ENCODE measurements around the gene ADCYAP1R1.

The ADCYAP1R1 gene

DNA sequence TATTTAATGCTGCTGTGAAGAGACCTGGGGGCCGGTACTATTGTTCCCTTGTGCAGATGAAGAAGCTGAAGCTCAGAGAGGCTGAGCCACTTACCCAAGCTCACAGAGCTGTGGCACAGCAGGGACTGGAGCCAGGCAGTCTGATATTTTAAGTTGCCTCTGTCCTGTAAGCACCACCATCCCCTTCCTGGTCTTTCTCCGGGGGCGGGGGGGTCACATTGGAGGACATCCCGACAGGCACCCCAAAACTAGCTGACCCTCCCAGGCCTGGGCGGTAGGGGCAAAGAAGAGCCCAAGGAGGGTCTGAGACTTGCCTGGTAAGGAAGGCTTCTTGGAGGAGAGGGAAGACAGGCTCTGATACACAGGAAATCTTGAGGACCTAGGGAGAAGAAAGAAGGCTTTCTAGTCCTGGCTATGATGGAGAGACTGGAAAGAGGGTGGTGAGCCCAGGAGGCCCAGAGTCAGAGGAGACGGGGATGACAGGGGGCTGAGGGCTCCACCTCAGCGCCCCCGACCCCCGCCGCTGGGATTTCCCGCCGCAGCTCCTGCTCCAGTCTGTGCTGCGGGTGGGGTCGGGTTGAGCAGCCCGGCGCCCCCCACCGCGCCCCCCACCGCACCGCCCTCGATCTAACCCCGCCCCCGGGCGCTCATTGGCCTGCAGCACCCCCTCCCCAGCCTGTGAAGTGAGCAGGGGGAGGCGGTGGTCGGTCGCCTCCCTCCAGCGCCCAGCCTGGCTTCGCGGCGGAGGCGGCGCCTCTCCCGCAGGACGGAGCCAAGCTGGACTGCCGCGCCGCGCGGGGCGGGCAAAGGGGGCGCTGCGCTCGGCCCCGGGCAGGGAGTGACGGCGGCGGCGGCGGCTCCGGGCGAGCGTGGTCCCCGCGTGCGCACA lies at the start of gene ADCYAP1R1:
Gene ADCYAP1R1, plus strand, starts transcription at position 711 of the 889 bp plus-strand sequence. CDS start 10,957 bp downstream, outside the sequence.
- no peaks in the 10 kb centered on the region for H3K36me3 Mint-ChIP-seq
- no peak within 1 kb of the TSS for H3K4me3 Mint-ChIP-seq
- peaks cover 64% of the 10 kb centered on the region for H3K27me3 Mint-ChIP-seq
- no peaks in the 10 kb centered on the region for H3K9me3 Mint-ChIP-seq
- ATAC-seq: no peak
- H3K4me1 Mint-ChIP-seq: no peaks in the 10 kb centered on the region
- no peak within 1 kb of the TSS for H3K27ac Mint-ChIP-seq

DNA sequence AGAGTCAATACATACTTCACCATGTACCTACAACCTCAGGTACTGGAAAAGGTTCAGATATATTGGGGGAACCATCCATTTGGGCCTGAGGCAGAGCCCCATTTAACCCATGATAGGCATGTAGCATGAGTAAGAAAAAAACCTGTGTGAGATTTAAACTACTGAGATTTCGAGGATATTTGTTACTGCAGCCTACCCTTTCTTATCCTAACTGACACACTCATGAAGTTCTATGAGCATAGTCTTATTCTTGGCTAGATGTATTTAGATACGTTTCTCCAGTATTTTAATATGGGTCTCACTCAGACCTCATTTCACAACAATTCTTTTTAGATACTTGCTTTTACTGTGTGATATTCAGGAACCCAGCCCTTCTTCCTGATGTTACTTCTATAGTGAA lies 49.0 kb upstream of the ADCYAP1R1 start:
- no peaks in the 10 kb centered on the region for H3K36me3 Mint-ChIP-seq
- H3K4me3 Mint-ChIP-seq: no peak overlapping the region
- H3K9me3 Mint-ChIP-seq: no peaks in the 10 kb centered on the region
- no peaks in the 10 kb centered on the region for H3K4me1 Mint-ChIP-seq
- H3K27ac Mint-ChIP-seq: no peak overlapping the region
- H3K27me3 Mint-ChIP-seq: peaks cover 37% of the 10 kb centered on the region
- ATAC-seq: no peak

DNA sequence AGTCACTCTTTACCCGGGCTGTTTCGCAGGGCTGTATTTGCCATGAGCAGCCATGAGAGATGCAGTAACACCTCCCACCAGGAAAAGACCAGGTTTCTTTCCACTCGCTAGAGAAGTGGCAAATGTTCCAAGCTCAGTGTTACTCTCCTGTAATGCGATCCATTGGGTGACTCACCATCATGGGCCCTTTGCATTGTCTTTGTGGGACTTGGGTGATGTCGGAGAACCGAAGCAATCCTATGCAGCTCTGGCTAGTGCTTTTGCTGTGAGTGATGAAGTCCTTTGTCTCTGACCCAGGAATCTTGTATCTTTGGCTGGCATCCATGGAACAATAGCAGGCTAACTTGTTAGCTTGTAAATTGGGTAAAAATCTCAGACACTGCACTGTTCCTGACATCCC lies 48.4 kb upstream of the ADCYAP1R1 start:
- Mint-ChIP-seq H3K4me3 (no peak overlapping the region), H3K9me3 (no peaks in the 10 kb centered on the region), H3K4me1 (no peaks in the 10 kb centered on the region), H3K27me3 (peaks cover 35% of the 10 kb centered on the region), H3K36me3 (no peaks in the 10 kb centered on the region), H3K27ac (no peak overlapping the region)
- ATAC-seq: no peak

DNA sequence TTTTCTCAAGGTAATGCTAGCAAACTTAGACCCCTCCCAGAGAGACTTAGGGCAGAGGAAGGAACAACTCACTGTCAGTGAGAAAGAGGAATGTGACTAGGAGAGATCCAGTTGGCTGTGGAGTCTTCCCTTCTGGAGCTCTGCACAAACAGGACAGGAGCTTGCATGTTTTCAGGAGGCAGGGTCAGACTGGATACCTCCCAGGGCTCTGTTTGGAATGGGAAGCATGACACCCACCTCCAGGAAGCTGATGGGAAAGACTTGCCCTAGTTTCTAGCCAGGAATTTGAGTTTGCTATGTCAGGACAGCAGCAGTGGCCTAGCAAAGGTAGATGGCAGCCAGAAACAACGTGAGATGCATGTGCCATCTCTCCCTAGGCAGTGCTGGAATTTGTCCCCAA lies 47.7 kb upstream of the ADCYAP1R1 start:
- Mint-ChIP-seq H3K9me3 (no peaks in the 10 kb centered on the region), H3K36me3 (no peaks in the 10 kb centered on the region), H3K27ac (no peak overlapping the region), H3K27me3 (peaks cover 35% of the 10 kb centered on the region), H3K4me3 (no peak overlapping the region), H3K4me1 (no peaks in the 10 kb centered on the region)
- no peak for ATAC-seq

DNA sequence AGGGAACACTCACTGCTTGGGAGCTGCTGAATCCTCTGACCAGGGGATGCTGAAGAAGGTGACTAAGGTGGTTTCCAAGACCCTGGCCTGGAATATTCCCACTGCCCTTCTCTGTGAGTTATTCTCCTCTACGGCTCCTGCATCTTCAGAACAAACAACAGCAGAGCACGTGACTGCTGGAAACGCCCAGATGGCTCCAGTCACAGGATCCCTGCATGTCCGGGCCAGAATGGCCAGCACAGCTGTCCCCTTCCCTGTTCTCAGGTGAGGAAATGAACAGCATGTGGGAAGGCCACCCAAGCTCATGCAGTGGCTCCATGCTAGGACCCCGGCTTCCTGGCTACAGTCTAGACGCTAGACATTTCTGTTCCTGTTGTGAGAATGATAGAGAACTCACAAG lies 45.3 kb upstream of the ADCYAP1R1 start:
- no peak for ATAC-seq
- peaks cover 6% of the 10 kb centered on the region for H3K9me3 Mint-ChIP-seq
- no peaks in the 10 kb centered on the region for H3K36me3 Mint-ChIP-seq
- no peak overlapping the region for H3K4me3 Mint-ChIP-seq
- no peak overlapping the region for H3K27ac Mint-ChIP-seq
- H3K27me3 Mint-ChIP-seq: peaks cover 25% of the 10 kb centered on the region
- H3K4me1 Mint-ChIP-seq: no peaks in the 10 kb centered on the region

DNA sequence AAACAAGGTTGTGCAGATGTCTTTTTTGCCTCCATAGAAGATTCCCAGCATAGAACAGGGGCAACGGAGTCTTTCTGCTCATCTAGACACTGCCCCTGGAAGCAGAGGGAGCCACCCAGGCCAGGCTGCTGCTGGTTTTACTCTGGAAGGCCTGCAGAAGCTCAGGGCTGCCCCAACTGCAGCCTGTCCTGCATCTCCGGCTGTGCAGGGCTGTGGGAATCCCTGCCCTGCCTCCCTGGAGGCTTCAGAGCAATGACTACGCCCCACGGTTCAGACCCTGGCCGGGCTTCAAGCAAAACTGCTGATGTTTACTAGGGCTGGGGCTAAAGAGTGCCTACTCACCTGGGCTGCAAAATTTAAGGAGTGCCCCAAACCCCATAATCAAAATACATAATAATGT lies 44.5 kb upstream of the ADCYAP1R1 start:
- Mint-ChIP-seq H3K36me3 (no peaks in the 10 kb centered on the region), H3K27ac (no peak overlapping the region), H3K4me1 (no peaks in the 10 kb centered on the region), H3K4me3 (no peak overlapping the region), H3K9me3 (peaks cover 6% of the 10 kb centered on the region), H3K27me3 (peaks cover 25% of the 10 kb centered on the region)
- ATAC-seq: peak; percentile 18

DNA sequence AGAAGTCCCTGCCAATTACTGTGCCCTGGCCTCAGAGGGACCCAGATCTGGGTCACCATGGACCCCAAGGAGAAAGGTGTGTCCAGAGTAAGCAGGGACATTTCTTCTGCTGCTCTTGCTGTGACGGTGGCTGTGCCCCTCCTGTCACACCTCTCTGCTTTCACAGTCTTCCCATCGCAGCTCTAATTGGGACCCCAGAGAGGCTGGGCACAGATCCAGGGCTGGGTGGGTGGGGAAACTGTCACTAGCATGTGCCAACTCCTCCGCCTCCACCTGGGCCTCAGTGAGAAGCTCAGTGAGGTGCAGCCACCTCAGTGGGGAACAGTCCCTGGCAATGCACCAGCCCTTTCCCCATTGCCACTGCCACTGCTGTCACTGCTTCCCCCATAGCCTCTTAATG lies 37.3 kb upstream of the ADCYAP1R1 start:
- no peaks in the 10 kb centered on the region for H3K4me1 Mint-ChIP-seq
- H3K27me3 Mint-ChIP-seq: peaks cover 43% of the 10 kb centered on the region
- peaks cover 6% of the 10 kb centered on the region for H3K9me3 Mint-ChIP-seq
- H3K4me3 Mint-ChIP-seq: no peak overlapping the region
- no peaks in the 10 kb centered on the region for H3K36me3 Mint-ChIP-seq
- no peak for ATAC-seq
- no peak overlapping the region for H3K27ac Mint-ChIP-seq

DNA sequence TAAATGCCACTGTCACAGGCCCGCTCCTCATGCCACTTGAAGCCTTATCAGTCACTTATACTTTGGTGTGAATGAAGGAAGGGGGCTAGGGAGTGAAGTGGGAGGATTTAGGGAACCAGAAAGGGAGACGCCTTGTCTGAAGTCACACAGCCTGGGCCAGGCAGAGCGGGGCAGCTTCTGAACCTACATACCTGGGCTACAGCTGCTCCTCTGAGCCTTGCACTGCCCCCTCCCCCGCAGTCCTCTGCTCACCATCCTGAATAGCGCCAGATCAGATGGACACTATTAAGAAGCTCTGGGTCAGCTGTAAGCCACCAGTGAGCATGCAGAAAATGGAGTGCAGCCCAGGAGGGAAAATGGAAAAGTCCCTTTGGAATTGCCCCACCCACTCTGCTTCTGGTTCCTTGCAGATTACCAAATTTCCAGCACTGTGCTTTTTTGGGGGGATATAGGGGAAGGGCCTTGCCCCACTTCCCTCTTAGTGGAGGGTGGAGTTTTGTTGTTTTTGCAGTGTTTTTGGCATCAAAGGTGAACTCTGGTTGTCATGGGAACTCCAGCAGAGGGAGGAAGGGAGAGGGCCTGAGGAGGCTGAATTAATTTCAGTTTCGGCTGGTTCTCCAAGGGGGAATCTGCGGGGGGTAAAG lies 35.0 kb upstream of the ADCYAP1R1 start:
- Mint-ChIP-seq H3K9me3 (no peaks in the 10 kb centered on the region), H3K36me3 (no peaks in the 10 kb centered on the region), H3K4me3 (no peak overlapping the region), H3K27me3 (peaks cover 53% of the 10 kb centered on the region), H3K4me1 (no peaks in the 10 kb centered on the region), H3K27ac (no peak overlapping the region)
- no peak for ATAC-seq

DNA sequence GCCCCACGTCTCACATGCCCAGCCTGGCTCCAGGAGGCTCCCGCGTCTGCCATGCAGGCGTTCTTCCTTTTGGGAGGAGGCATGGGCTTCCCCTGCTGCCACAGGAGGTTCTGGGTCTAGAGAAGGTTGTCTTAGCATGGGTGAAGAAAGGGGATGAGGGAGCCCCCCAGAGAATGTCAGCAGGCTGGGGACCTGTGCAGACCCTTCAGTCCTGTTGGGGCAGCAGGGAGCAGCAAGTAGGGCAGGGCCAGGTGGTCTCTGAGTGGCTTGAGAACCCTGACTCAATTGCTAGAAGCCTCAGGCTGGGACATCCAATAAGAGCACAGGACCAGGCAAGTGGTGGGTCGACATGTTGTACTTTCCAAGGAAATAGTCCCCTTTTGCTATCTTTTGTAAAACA lies 34.4 kb upstream of the ADCYAP1R1 start:
- no peaks in the 10 kb centered on the region for H3K4me1 Mint-ChIP-seq
- no peak overlapping the region for H3K27ac Mint-ChIP-seq
- H3K36me3 Mint-ChIP-seq: no peaks in the 10 kb centered on the region
- H3K4me3 Mint-ChIP-seq: no peak overlapping the region
- H3K27me3 Mint-ChIP-seq: peaks cover 53% of the 10 kb centered on the region
- ATAC-seq: no peak
- H3K9me3 Mint-ChIP-seq: no peaks in the 10 kb centered on the region

DNA sequence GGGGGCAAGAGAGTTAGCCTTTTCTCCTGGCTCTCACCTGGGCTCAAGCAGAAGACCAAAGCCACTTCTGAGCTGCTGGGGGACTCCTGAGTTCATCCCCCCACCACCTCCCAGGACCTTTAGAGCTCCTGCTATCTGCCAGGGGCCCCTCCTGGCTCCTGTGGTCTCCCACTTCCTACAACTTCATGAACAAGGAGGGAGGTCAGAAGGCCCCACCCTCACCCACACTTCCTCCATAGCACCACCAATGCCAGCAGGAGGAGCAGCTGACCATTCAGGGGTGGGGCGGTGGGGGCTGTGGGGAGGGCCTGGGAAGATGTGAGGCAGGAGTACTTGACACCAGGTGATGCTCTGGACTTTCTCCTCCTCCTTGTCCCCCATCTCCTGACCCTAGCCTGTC lies 32.6 kb upstream of the ADCYAP1R1 start:
- no peak overlapping the region for H3K27ac Mint-ChIP-seq
- no peaks in the 10 kb centered on the region for H3K4me1 Mint-ChIP-seq
- ATAC-seq: no peak
- H3K36me3 Mint-ChIP-seq: no peaks in the 10 kb centered on the region
- no peaks in the 10 kb centered on the region for H3K9me3 Mint-ChIP-seq
- H3K4me3 Mint-ChIP-seq: no peak overlapping the region
- H3K27me3 Mint-ChIP-seq: peaks cover 41% of the 10 kb centered on the region

DNA sequence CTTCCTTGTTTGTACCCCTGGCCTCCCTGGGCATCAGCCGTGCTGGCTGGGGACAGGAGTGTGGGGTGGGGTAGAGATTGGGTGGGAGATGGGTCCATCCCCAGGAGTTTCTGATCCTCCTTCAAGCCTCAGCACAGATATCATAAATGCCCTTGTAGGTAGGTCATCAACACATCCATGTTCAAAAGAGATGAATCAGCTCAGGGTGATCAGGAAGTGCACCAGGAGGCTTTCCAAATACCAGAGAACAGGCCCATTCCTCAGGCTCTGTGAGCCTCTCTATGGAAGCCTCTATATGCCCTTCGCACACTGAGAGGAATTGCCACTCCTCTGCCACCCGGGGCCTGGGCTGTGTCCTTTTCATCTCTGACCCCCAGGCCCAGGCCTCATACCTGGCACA lies 31.9 kb upstream of the ADCYAP1R1 start:
- Mint-ChIP-seq H3K9me3 (no peaks in the 10 kb centered on the region), H3K27me3 (peaks cover 34% of the 10 kb centered on the region), H3K27ac (no peak overlapping the region), H3K4me1 (no peaks in the 10 kb centered on the region), H3K4me3 (no peak overlapping the region), H3K36me3 (no peaks in the 10 kb centered on the region)
- no peak for ATAC-seq

DNA sequence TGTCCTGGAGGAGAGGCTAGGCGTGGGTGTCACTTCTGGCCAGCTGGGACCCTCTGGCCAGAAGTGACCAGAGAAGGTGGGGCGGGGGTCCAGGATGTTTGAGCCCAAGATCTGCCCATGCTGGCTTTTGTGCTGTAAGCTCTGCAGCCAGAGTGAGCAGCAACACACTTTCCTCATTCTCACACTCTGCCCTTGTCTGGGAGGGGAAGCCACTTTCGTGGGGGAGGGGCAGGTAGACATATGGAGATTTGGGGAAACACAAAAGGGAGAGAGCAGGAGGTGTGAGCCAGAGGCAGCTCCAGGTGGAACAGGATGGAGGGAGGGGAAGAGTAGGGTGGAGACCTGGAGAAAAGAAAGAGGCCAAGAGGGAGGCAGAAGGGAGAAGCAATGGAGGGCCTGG lies 31.5 kb upstream of the ADCYAP1R1 start:
- Mint-ChIP-seq H3K9me3 (no peaks in the 10 kb centered on the region), H3K36me3 (no peaks in the 10 kb centered on the region), H3K27me3 (peaks cover 29% of the 10 kb centered on the region), H3K4me3 (no peak overlapping the region), H3K4me1 (no peaks in the 10 kb centered on the region), H3K27ac (no peak overlapping the region)
- ATAC-seq: no peak

DNA sequence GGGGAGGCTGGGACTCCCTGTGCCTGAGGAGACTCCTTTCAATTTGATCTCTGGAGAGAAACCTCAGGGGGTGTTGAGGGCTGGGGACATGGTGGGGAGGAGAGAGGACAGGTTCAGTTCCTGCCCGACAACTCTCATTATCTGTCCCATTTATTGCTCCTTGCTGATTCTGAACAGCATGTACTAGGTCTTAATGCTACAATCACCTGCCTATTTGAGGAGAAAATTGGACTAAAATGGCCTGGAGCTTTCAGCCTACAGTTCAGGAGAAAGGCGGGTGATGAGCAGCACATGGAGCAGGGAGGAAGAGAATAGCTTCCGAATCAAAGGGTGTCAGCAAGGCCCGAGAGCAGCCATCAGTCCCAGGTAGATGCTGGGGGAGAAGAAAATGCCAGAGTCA lies 30.0 kb upstream of the ADCYAP1R1 start:
- no peak for ATAC-seq
- Mint-ChIP-seq H3K27ac (no peak overlapping the region), H3K4me3 (no peak overlapping the region), H3K27me3 (peaks cover 24% of the 10 kb centered on the region), H3K4me1 (no peaks in the 10 kb centered on the region), H3K36me3 (no peaks in the 10 kb centered on the region), H3K9me3 (no peaks in the 10 kb centered on the region)

DNA sequence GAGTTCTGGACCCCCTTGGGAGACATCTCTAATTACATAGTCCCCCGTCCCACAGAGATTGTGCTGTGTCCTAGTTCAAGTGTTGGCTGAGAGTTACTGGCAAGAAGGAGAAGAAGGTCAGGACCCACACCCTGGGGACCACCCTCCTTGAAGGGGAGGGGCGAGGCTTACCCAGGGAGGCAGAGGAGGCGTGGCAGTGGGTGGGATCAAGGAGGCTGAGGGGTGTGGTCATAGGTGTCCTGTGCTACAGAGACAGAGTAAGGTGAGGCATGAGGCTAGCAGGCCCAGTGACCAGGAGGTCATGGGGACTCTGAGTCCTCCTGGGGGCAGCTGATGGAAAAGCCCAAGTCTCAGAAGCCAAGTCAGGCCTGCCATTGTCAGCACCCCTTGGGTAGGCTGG lies 29.4 kb upstream of the ADCYAP1R1 start:
- Mint-ChIP-seq H3K9me3 (no peaks in the 10 kb centered on the region), H3K27me3 (peaks cover 24% of the 10 kb centered on the region), H3K4me3 (no peak overlapping the region), H3K36me3 (no peaks in the 10 kb centered on the region), H3K27ac (no peak overlapping the region), H3K4me1 (no peaks in the 10 kb centered on the region)
- ATAC-seq: no peak

DNA sequence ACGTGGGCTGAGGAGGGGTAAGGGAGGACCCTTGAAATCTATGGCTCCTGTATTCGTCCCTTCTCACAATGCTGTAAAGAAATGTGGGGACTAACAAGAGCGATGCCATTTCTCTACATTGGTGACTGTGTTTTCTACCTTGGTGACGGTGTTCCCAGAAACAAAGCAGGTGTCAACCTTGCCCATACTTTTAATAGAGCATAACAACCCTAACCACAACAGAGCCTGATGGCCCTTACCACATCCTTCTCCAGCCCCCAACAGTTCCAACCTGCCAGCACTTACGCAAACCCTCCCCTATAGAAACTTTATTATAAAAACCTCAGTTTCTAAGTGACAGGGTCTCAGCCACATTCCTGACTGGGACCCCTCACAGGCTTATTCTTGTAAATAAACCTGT lies 28.2 kb upstream of the ADCYAP1R1 start:
- ATAC-seq: no peak
- Mint-ChIP-seq H3K27me3 (peaks cover 25% of the 10 kb centered on the region), H3K4me3 (no peak overlapping the region), H3K36me3 (no peaks in the 10 kb centered on the region), H3K4me1 (no peaks in the 10 kb centered on the region), H3K9me3 (no peaks in the 10 kb centered on the region), H3K27ac (no peak overlapping the region)
